ENCODE results near the gene HSD17B8. TPM values are rescaled to one million over a fixed set of nuclear protein-coding genes. Genes with fewer than 3 reads are reported as not detected.

Gene HSD17B8
- total and polyA plus RNA-seq, 7 experiments from 2014 or later = 9.7 to 67.0 (median 19.2) TPM

DNA sequence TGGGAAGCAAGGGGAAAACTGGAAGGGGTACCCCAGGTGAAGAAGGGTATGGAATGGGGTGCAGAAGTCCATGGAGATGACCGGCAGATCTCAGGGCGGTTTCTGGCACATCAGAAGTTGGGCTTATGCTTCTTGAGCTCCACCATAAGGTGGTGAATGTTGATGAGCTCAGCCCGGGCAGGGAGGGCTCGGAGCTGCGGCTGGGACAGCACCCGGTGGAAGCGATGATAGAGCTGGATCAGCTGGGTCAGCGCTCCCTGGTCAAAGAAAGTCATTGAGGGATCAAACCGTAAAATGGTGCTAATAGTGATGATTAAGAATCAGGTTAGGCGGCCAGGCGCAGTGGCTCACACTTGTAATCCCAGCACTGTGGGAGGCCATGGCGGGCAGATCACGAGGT, 46.3 kb downstream of the HSD17B8 start:
- H3K27me3 ChIP-seq (ENCODE audit: control insufficient read depth in 2 of 2, insufficient read depth in 2 of 2, low read length in 2 of 2) = no peaks in the 10 kb centered on the region
- no peaks in the 10 kb centered on the region for H3K9me3 Mint-ChIP-seq
- intact Hi-C loops (cut with micrococcal nuclease) = no loop called here
- ATAC-seq (no peak), DNase-seq (no peak)
- no peaks in the 10 kb centered on the region for H3K9me3 ChIP-seq (ENCODE audit: control insufficient read depth in 2 of 3, low read length in 3 of 3)
- peaks cover 11 to 15% of the 10 kb centered on the region in 2 donors for H3K4me1 ChIP-seq (ENCODE audit: control insufficient read depth in 2 of 2, insufficient read depth in 2 of 2, low read length in 2 of 2)
- peak overlapping the region; percentile 96 for H3K27ac ChIP-seq (ENCODE audit: low read depth, low read length)
- H3K4me3 ChIP-seq (ENCODE audit: low read length) = no peak overlapping the region
- H3K4me1 Mint-ChIP-seq = peaks cover 26 to 43% (median 35%) of the 10 kb centered on the region in 7 donors
- peaks cover 0 to 4% (median 0%) of the 10 kb centered on the region in 5 donors for H3K27me3 Mint-ChIP-seq
- H3K27ac Mint-ChIP-seq = peak overlapping the region; percentile 26 to 97 (median 93)
- H3K36me3 ChIP-seq (ENCODE audit: control insufficient read depth in 2 of 3, insufficient read depth in 3 of 3, low read length in 3 of 3) = peaks cover 0 to 5% (median 0%) of the 10 kb centered on the region in 3 experiments
- H3K36me3 Mint-ChIP-seq = peaks cover 4 to 17% (median 10%) of the 10 kb centered on the region in 5 donors
- peak overlapping the region in 9 of 10 donors; percentile 61 to 94 (median 90) for H3K4me3 Mint-ChIP-seq
- CTCF ChIA-PET = interaction anchor here (2.3 to 5.3 kb wide), 3 partner anchors 19 to 90 kb away, joined by 6 to 73 read pairs (median 24); partner anchors contain the start of genes RGL2, RPS18 and VPS52
- POLR2A ChIA-PET = interaction anchor here (0.6 to 6.5 kb wide), 9 partner anchors 16 to 278 kb away, joined by 3 to 101 read pairs (median 28); partner anchors contain the start of genes B3GALT4, RING1, RPS18 and VPS52

DNA sequence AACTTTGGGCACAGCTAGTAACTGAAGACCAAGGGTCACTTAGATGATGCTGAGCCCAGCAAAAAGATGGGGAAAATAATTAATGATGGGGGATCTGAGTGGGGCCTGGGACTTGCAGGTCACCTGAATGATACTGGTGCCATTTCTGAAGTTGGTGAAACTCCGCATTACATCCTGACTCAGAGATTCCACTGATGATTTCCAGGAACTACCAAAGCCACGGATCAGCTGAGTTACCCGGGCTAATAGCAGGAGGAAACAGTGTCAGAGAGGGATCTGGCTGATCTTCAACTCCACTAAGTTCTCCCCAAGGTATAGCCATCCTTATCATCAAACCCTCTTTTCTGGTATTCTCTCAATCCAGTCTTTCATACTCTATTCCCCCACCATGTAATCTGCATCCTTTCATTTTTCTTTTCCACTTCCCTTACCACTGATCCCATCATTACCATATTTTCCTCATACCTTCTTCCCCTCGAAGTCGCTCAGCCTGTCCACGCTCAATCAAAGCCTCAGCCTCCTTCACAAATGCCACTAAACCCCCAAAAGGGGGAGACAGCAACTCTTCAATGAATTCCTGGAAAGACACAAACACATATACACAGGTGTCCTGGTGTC, 47.0 kb downstream of the HSD17B8 start:
- peaks cover 0 to 3% (median 0%) of the 10 kb centered on the region in 5 donors for H3K27me3 Mint-ChIP-seq
- intact Hi-C loops (cut with micrococcal nuclease) = no loop called here
- peaks cover 0 to 5% (median 0%) of the 10 kb centered on the region in 3 experiments for H3K36me3 ChIP-seq (ENCODE audit: control insufficient read depth in 2 of 3, insufficient read depth in 3 of 3, low read length in 3 of 3)
- ATAC-seq = no peak
- DNase-seq = no peak
- no peak overlapping the region for H3K27ac ChIP-seq (ENCODE audit: low read depth, low read length)
- peaks cover 11 to 15% of the 10 kb centered on the region in 2 donors for H3K4me1 ChIP-seq (ENCODE audit: control insufficient read depth in 2 of 2, insufficient read depth in 2 of 2, low read length in 2 of 2)
- peaks cover 26 to 43% (median 35%) of the 10 kb centered on the region in 7 donors for H3K4me1 Mint-ChIP-seq
- H3K9me3 ChIP-seq (ENCODE audit: control insufficient read depth in 2 of 3, low read length in 3 of 3) = no peaks in the 10 kb centered on the region
- peak overlapping the region in 7 of 9 donors; percentile 8 to 69 (median 52) for H3K27ac Mint-ChIP-seq
- H3K4me3 ChIP-seq (ENCODE audit: low read length) = no peak overlapping the region
- POLR2A ChIA-PET = interaction anchor here (0.8 to 6.5 kb wide), 4 partner anchors 15 to 53 kb away, joined by 3 to 101 read pairs (median 24); partner anchors contain the start of genes B3GALT4, RPS18 and VPS52
- peak overlapping the region in 9 of 10 donors; percentile 7 to 66 (median 31) for H3K4me3 Mint-ChIP-seq
- no peaks in the 10 kb centered on the region for H3K9me3 Mint-ChIP-seq
- peaks cover 4 to 17% (median 10%) of the 10 kb centered on the region in 5 donors for H3K36me3 Mint-ChIP-seq
- CTCF ChIA-PET = interaction anchor here (4.8 to 5.3 kb wide), 2 partner anchors 19 to 91 kb away, joined by 24 to 73 read pairs; partner anchors contain the start of genes RPS18 and VPS52
- no peaks in the 10 kb centered on the region for H3K27me3 ChIP-seq (ENCODE audit: control insufficient read depth in 2 of 2, insufficient read depth in 2 of 2, low read length in 2 of 2)

DNA sequence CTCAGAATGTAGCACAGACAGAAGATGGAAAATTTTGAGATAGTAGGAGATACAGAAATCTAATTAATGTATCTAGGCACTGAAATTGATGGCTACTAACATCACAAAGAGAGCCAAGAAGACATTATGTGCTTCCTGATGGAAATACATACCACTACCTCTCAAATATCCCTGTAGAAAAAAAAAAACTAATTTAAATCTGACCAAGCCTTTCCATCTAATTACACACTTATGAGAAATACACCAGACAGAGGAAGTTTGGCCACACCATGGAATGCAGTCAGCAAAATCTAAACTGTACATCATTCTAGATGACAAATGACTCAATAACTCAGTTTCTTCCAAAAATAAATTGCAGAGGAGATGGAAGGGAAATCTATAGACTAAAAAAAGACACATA, 48.3 kb downstream of the HSD17B8 start:
- H3K27me3 Mint-ChIP-seq = no peaks in the 10 kb centered on the region
- no peaks in the 10 kb centered on the region for H3K9me3 ChIP-seq (ENCODE audit: control insufficient read depth in 2 of 3, low read length in 3 of 3)
- H3K4me3 ChIP-seq (ENCODE audit: low read length) = no peak overlapping the region
- H3K27ac Mint-ChIP-seq = peak overlapping the region in 1 of 9 donors; percentile 34
- intact Hi-C loops (cut with micrococcal nuclease) = no loop called here
- no peaks in the 10 kb centered on the region for H3K9me3 Mint-ChIP-seq
- peaks cover 11 to 15% of the 10 kb centered on the region in 2 donors for H3K4me1 ChIP-seq (ENCODE audit: control insufficient read depth in 2 of 2, insufficient read depth in 2 of 2, low read length in 2 of 2)
- CTCF ChIA-PET = interaction anchor here (0.7 kb wide), 1 partner anchor 37 kb away, joined by 3 read pairs; no protein-coding TSS in a partner anchor
- peaks cover 26 to 43% (median 35%) of the 10 kb centered on the region in 7 donors for H3K4me1 Mint-ChIP-seq
- no peaks in the 10 kb centered on the region for H3K27me3 ChIP-seq (ENCODE audit: control insufficient read depth in 2 of 2, insufficient read depth in 2 of 2, low read length in 2 of 2)
- H3K36me3 Mint-ChIP-seq = peaks cover 4 to 19% (median 10%) of the 10 kb centered on the region in 5 donors
- no peak overlapping the region for H3K27ac ChIP-seq (ENCODE audit: low read depth, low read length)
- no peak for ATAC-seq
- POLR2A ChIA-PET = no interaction called here
- DNase-seq = no peak
- H3K4me3 Mint-ChIP-seq = no peak overlapping the region
- H3K36me3 ChIP-seq (ENCODE audit: control insufficient read depth in 2 of 3, insufficient read depth in 3 of 3, low read length in 3 of 3) = peaks cover 0 to 5% (median 0%) of the 10 kb centered on the region in 3 experiments

DNA sequence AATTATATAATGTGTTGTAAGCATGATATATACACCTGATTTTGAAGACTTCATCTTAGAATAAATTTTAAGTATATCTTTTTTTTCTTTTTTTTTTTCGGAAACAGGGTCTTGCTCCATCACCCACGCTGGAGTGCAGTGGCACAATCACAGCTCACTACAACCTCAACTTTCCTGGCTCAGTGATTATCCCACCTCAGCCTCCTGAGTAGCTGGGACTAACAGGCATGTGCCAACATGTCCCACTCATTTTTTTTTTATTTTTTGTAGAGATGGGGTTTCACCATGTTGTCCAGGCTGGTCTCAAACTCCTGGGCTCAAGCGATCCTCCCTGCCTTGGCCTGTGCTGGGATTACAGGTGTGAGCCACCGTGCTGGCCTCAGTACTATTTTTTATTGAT, 50.1 kb downstream of the HSD17B8 start:
- H3K4me1 Mint-ChIP-seq = peaks cover 16 to 29% (median 21%) of the 10 kb centered on the region in 7 donors
- H3K27ac ChIP-seq (ENCODE audit: low read depth, low read length) = no peak overlapping the region
- H3K27me3 ChIP-seq (ENCODE audit: control insufficient read depth in 2 of 2, insufficient read depth in 2 of 2, low read length in 2 of 2) = no peaks in the 10 kb centered on the region
- no peaks in the 10 kb centered on the region for H3K27me3 Mint-ChIP-seq
- CTCF ChIA-PET = interaction anchor here (0.6 to 0.7 kb wide), 2 partner anchors 25 to 46 kb away, joined by 3 to 4 read pairs; no protein-coding TSS in a partner anchor
- no peaks in the 10 kb centered on the region for H3K9me3 ChIP-seq (ENCODE audit: control insufficient read depth in 2 of 3, low read length in 3 of 3)
- no peak overlapping the region for H3K4me3 Mint-ChIP-seq
- POLR2A ChIA-PET = interaction anchor here (1.3 kb wide), 1 partner anchor 17 kb away, joined by 5 read pairs; the partner anchor contains the start of genes RPS18 and VPS52
- H3K36me3 Mint-ChIP-seq = peaks cover 4 to 20% (median 10%) of the 10 kb centered on the region in 5 donors
- no peak for ATAC-seq
- no peaks in the 10 kb centered on the region for H3K9me3 Mint-ChIP-seq
- peaks cover 8 to 10% of the 10 kb centered on the region in 2 donors for H3K4me1 ChIP-seq (ENCODE audit: control insufficient read depth in 2 of 2, insufficient read depth in 2 of 2, low read length in 2 of 2)
- H3K4me3 ChIP-seq (ENCODE audit: low read length) = no peak overlapping the region
- no peak overlapping the region for H3K27ac Mint-ChIP-seq
- no peak for DNase-seq
- intact Hi-C loops (cut with micrococcal nuclease) = no loop called here
- peaks cover 0 to 16% (median 3%) of the 10 kb centered on the region in 3 experiments for H3K36me3 ChIP-seq (ENCODE audit: control insufficient read depth in 2 of 3, insufficient read depth in 3 of 3, low read length in 3 of 3)

Small RNA genes within 50 kb of the gene (microRNA-seq; reads per million reads assigned to microRNA genes)
- 2.1 reads per million for gene MIR219A1 (ENCODE audit: borderline microRNAs expressed)

Other genes starting within 250 kb of the HSD17B8 start
- gene BRD2, start 236.1 kb upstream of the HSD17B8 start, total RNA-seq = 100 to 1,000 TPM; 275 to 391 (median 360) TPM
- gene BRD2, start 236.1 kb upstream of the HSD17B8 start, polyA plus RNA-seq = 10 to 100 TPM; 33.4 to 82.6 TPM
- gene HLA-DOA, start 195.1 kb upstream of the HSD17B8 start, total RNA-seq = 10 to 100 TPM in 1 of 5 experiments, 1 to 10 TPM in 4; 3.0 to 10.5 (median 5.4) TPM
- 1 to 10 TPM; 4.6 to 6.7 TPM for gene HLA-DOA, start 195.1 kb upstream of the HSD17B8 start, polyA plus RNA-seq
- 100 to 1,000 TPM in 2 of 5 experiments, 10 to 100 TPM in 3; 20.2 to 295 (median 45.6) TPM for gene HLA-DPA1, start 131.0 kb upstream of the HSD17B8 start, total RNA-seq
- gene HLA-DPA1, start 131.0 kb upstream of the HSD17B8 start, polyA plus RNA-seq = 10 to 100 TPM; 21.1 to 67.0 TPM
- 100 to 1,000 TPM in 1 of 5 experiments, 10 to 100 TPM in 4; 13.7 to 308 (median 43.3) TPM for gene HLA-DPB1, start 128.7 kb upstream of the HSD17B8 start, total RNA-seq
- gene HLA-DPB1, start 128.7 kb upstream of the HSD17B8 start, polyA plus RNA-seq = 10 to 100 TPM; 24.9 to 87.6 TPM
- gene COL11A2, start 12.2 kb upstream of the HSD17B8 start, total RNA-seq = 1 to 10 TPM in 3 of 5 experiments, under 1 TPM in 2; 0.51 to 3.5 (median 2.5) TPM
- gene COL11A2, start 12.2 kb upstream of the HSD17B8 start, polyA plus RNA-seq = under 1 TPM in 1 of 2 donors, not detected in 1; 0.26 TPM
- gene RXRB, start 4.0 kb upstream of the HSD17B8 start, total RNA-seq = 100 to 1,000 TPM in 1 of 5 experiments, 10 to 100 TPM in 4; 50.3 to 103 (median 76.2) TPM
- gene RXRB, start 4.0 kb upstream of the HSD17B8 start, polyA plus RNA-seq = 1 to 10 TPM; 7.6 to 9.4 TPM
- 10 to 100 TPM; 19.1 to 51.9 (median 27.9) TPM for gene SLC39A7, start 3.8 kb upstream of the HSD17B8 start, total RNA-seq
- gene SLC39A7, start 3.8 kb upstream of the HSD17B8 start, polyA plus RNA-seq = 10 to 100 TPM; 23.3 to 24.8 TPM
- gene RING1, start 3.8 kb downstream of the HSD17B8 start, total RNA-seq = 10 to 100 TPM; 36.2 to 47.2 (median 44.5) TPM
- gene RING1, start 3.8 kb downstream of the HSD17B8 start, polyA plus RNA-seq = 10 to 100 TPM in 1 of 2 donors, 1 to 10 TPM in 1; 9.5 to 10.4 TPM
- gene VPS52, start 67.2 kb downstream of the HSD17B8 start, total RNA-seq = 100 to 1,000 TPM in 2 of 5 experiments, 10 to 100 TPM in 3; 74.3 to 110 (median 90.5) TPM
- 10 to 100 TPM; 15.5 to 26.8 TPM for gene VPS52, start 67.2 kb downstream of the HSD17B8 start, polyA plus RNA-seq
- gene RPS18, start 67.4 kb downstream of the HSD17B8 start, total RNA-seq = 1,000 to 10,000 TPM; 2,454 to 4,896 (median 3,431) TPM
- gene RPS18, start 67.4 kb downstream of the HSD17B8 start, polyA plus RNA-seq = over 10,000 TPM in 1 of 2 donors, 1,000 to 10,000 TPM in 1; 8,513 to 10,735 TPM
- 10 to 100 TPM; 12.9 to 48.0 (median 18.2) TPM for gene B3GALT4, start 72.5 kb downstream of the HSD17B8 start, total RNA-seq
- 10 to 100 TPM; 18.9 to 27.3 TPM for gene B3GALT4, start 72.5 kb downstream of the HSD17B8 start, polyA plus RNA-seq
- gene WDR46, start 84.6 kb downstream of the HSD17B8 start, total RNA-seq = 10 to 100 TPM; 25.3 to 62.7 (median 52.7) TPM
- 10 to 100 TPM; 55.2 to 82.9 TPM for gene WDR46, start 84.6 kb downstream of the HSD17B8 start, polyA plus RNA-seq
- gene PFDN6, start 84.9 kb downstream of the HSD17B8 start, total RNA-seq = 10 to 100 TPM; 14.6 to 73.2 (median 35.5) TPM
- gene PFDN6, start 84.9 kb downstream of the HSD17B8 start, polyA plus RNA-seq = 10 to 100 TPM; 26.5 to 36.3 TPM
- 10 to 100 TPM; 45.7 to 76.8 (median 67.4) TPM for gene RGL2, start 94.3 kb downstream of the HSD17B8 start, total RNA-seq
- 10 to 100 TPM in 1 of 2 donors, 1 to 10 TPM in 1; 4.1 to 11.5 TPM for gene RGL2, start 94.3 kb downstream of the HSD17B8 start, polyA plus RNA-seq
- gene TAPBP, start 109.4 kb downstream of the HSD17B8 start, total RNA-seq = 100 to 1,000 TPM; 196 to 386 (median 240) TPM
- gene TAPBP, start 109.4 kb downstream of the HSD17B8 start, polyA plus RNA-seq = 100 to 1,000 TPM; 296 to 334 TPM
- gene ZBTB22, start 113.1 kb downstream of the HSD17B8 start, total RNA-seq = 10 to 100 TPM; 15.5 to 30.1 (median 20.5) TPM
- 10 to 100 TPM; 15.6 TPM for gene ZBTB22, start 113.1 kb downstream of the HSD17B8 start, polyA plus RNA-seq
- gene DAXX, start 118.3 kb downstream of the HSD17B8 start, total RNA-seq = 10 to 100 TPM; 36.4 to 81.6 (median 79.6) TPM
- 100 to 1,000 TPM in 1 of 2 donors, 10 to 100 TPM in 1; 69.4 to 133 TPM for gene DAXX, start 118.3 kb downstream of the HSD17B8 start, polyA plus RNA-seq
- 10 to 100 TPM in 1 of 5 experiments, 1 to 10 TPM in 3, under 1 TPM in 1; 0.65 to 87.9 (median 1.6) TPM for gene KIFC1, start 187.2 kb downstream of the HSD17B8 start, total RNA-seq
- gene KIFC1, start 187.2 kb downstream of the HSD17B8 start, polyA plus RNA-seq = under 1 TPM; 0.18 to 0.92 TPM
- gene PHF1, start 206.4 kb downstream of the HSD17B8 start, total RNA-seq = 100 to 1,000 TPM in 4 of 5 experiments, 10 to 100 TPM in 1; 37.8 to 356 (median 235) TPM
- 10 to 100 TPM; 58.6 to 88.3 TPM for gene PHF1, start 206.4 kb downstream of the HSD17B8 start, polyA plus RNA-seq
- gene CUTA, start 213.5 kb downstream of the HSD17B8 start, total RNA-seq = 100 to 1,000 TPM; 148 to 235 (median 158) TPM
- 100 to 1,000 TPM; 389 to 466 TPM for gene CUTA, start 213.5 kb downstream of the HSD17B8 start, polyA plus RNA-seq
- gene SYNGAP1, start 215.4 kb downstream of the HSD17B8 start, total RNA-seq = 10 to 100 TPM; 35.5 to 94.1 (median 57.9) TPM
- 1 to 10 TPM in 1 of 2 donors, under 1 TPM in 1; 0.48 to 2.3 TPM for gene SYNGAP1, start 215.4 kb downstream of the HSD17B8 start, polyA plus RNA-seq
- 10 to 100 TPM in 1 of 5 experiments, 1 to 10 TPM in 4; 3.3 to 14.0 (median 9.8) TPM for gene ZBTB9, start 249.9 kb downstream of the HSD17B8 start, total RNA-seq
- 10 to 100 TPM in 1 of 2 donors, 1 to 10 TPM in 1; 6.9 to 15.2 TPM for gene ZBTB9, start 249.9 kb downstream of the HSD17B8 start, polyA plus RNA-seq

Measured in naive thymus-derived CD4-positive, alpha-beta T cell (primary cell).